Measurements from ENCODE around the gene CCDC121. TPM values are rescaled to one million over a fixed set of nuclear protein-coding genes. Genes with fewer than 3 reads are reported as not detected.
A peak's percentile ranks its signal among the peaks of the same experiment; 100 is the strongest.

Gene CCDC121
- total and polyA plus RNA-seq, 9 of the 15 experiments (the other 6 are each of a cell fraction or from before 2014, with no cell fraction given) = 2.2 to 4.7 (median 4.1) TPM

- TF ChIP-seq POLR3G (IDR thresholded peaks at IDR 0.05; ENCODE audit: extremely low read depth, insufficient read length, insufficient replicate concordance) = no peak
- TF ChIP-seq, protein P1, sequence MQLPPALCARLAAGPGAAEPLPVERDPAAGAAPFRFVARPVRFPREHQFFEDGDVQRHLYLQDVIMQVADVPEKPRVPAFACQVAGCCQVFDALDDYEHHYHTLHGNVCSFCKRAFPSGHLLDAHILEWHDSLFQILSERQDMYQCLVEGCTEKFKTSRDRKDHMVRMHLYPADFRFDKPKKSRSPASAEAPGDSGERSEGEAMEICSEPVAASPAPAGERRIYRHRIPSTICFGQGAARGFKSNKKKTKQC (CRISPR knock-in tag; IDR thresholded peaks at IDR 0.05) = 0 out of 2 replicates have a peak, but pooled peaks have one; percentile 47
- TF ChIP-seq TEAD1 (CRISPR knock-in tag; IDR thresholded peaks at IDR 0.05) = 0 out of 4 replicates have a peak, but pooled peaks of 1 of the 2 experiments have one; percentile 7
- no peak for TF ChIP-seq ZNF23 (CRISPR knock-in tag; IDR thresholded peaks at IDR 0.05)
- TF ChIP-seq PCBP1 (IDR thresholded peaks at IDR 0.05; ENCODE audit: low read depth, low read length, poor library complexity, severe bottlenecking) = no peak
- peak; percentile 92 for TF ChIP-seq FOSL1 (tag; conservative IDR thresholded peaks at IDR 0.05)
- TF ChIP-seq, protein P2, sequence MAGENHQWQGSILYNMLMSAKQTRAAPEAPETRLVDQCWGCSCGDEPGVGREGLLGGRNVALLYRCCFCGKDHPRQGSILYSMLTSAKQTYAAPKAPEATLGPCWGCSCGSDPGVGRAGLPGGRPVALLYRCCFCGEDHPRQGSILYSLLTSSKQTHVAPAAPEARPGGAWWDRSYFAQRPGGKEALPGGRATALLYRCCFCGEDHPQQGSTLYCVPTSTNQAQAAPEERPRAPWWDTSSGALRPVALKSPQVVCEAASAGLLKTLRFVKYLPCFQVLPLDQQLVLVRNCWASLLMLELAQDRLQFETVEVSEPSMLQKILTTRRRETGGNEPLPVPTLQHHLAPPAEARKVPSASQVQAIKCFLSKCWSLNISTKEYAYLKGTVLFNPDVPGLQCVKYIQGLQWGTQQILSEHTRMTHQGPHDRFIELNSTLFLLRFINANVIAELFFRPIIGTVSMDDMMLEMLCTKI (IDR thresholded peaks at IDR 0.05; ENCODE audit: partially characterized antibody) = no peak
- peak; percentile 86 for TF ChIP-seq HMGN3 (IDR thresholded peaks at IDR 0.05; ENCODE audit: borderline replicate concordance, extremely low read depth, insufficient read length, low read depth, low read length)
- TF ChIP-seq NCOA1 (IDR thresholded peaks at IDR 0.05; ENCODE audit: low read depth) = 0 out of 2 replicates have a peak, but pooled peaks have one; percentile 15
- peak; percentile 95 for TF ChIP-seq CBFA2T2 (conservative IDR thresholded peaks at IDR 0.05)
- TF ChIP-seq STAT5A (IDR thresholded peaks at IDR 0.05; ENCODE audit: borderline replicate concordance, low read length) = no peak
- TF ChIP-seq RFX7 (CRISPR knock-in tag; IDR thresholded peaks at IDR 0.05) = no peak
- no peak for TF ChIP-seq ZKSCAN1 (IDR thresholded peaks at IDR 0.05; ENCODE audit: low read depth, low read length)
- TF ChIP-seq ZBTB2 (IDR thresholded peaks at IDR 0.05) = 0 out of 2 replicates have a peak, but pooled peaks have one; percentile 45
- no peak; the same call in 1 of the 2 replicates for TF ChIP-seq HDGF (IDR thresholded peaks at IDR 0.05)
- peak in 1 of 2 experiments; percentile 82; a peak in 2 of 4 replicates for TF ChIP-seq HDAC1 (IDR thresholded peaks at IDR 0.05)
- no peak for TF ChIP-seq SREBF1 (IDR thresholded peaks at IDR 0.05; ENCODE audit: borderline replicate concordance, low read depth, low read length)
- no peak for TF ChIP-seq SMAD1 (IDR thresholded peaks at IDR 0.05; ENCODE audit: low read depth, low read length, partially characterized antibody)
- no peak for TF ChIP-seq ZNF395 (CRISPR knock-in tag; IDR thresholded peaks at IDR 0.05)
- TF ChIP-seq TAF1 (IDR thresholded peaks at IDR 0.05; ENCODE audit: control insufficient read depth, extremely low read depth, insufficient read depth, low read length, severe bottlenecking) = peak; percentile 99
- TF ChIP-seq ZNF121 (CRISPR knock-in tag; conservative IDR thresholded peaks at IDR 0.05) = no peak
- TF ChIP-seq, protein P3, sequence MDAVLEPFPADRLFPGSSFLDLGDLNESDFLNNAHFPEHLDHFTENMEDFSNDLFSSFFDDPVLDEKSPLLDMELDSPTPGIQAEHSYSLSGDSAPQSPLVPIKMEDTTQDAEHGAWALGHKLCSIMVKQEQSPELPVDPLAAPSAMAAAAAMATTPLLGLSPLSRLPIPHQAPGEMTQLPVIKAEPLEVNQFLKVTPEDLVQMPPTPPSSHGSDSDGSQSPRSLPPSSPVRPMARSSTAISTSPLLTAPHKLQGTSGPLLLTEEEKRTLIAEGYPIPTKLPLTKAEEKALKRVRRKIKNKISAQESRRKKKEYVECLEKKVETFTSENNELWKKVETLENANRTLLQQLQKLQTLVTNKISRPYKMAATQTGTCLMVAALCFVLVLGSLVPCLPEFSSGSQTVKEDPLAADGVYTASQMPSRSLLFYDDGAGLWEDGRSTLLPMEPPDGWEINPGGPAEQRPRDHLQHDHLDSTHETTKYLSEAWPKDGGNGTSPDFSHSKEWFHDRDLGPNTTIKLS (IDR thresholded peaks at IDR 0.05; ENCODE audit: borderline replicate concordance, low read depth) = 0 out of 2 replicates have a peak, but pooled peaks have one; percentile 36
Observed at GRCh38 chr2:27582695-27583389, 46.0 kb downstream of the CCDC121 start, which contains the start of gene ZNF512 (continued).

Measured in K562 (cell line).